ENCODE data around the gene ZFAND3.
"Not testable (repeated sequence)": the region's sequence is repeated elsewhere in the genome, so short reads cannot be mapped to it uniquely, and the experiment has no call there.

ZFAND3 gene

GRCh38 chr6:37952027-37952426 is 132.5 kb downstream of the ZFAND3 start:
- DNase-seq (ENCODE audit: low spot score), result no peak
- in situ Hi-C loops (cut with MboI; ENCODE audit: low sequenced_read_pairs, unreplicated experiment), result no loop called here

GRCh38 chr6:37954791-37955190 is 135.3 kb downstream of the ZFAND3 start:
- in situ Hi-C loops (cut with MboI; ENCODE audit: low sequenced_read_pairs, unreplicated experiment), result no loop called here
- no peak for DNase-seq (ENCODE audit: low spot score)
- TF ChIP-seq CTCF (IDR thresholded peaks at IDR 0.05; ENCODE audit: borderline replicate concordance, control extremely low read depth, extremely low read depth, insufficient read depth, missing control alignments), result no peak

More at GRCh38 chr6:37952027-37952426, 132.5 kb downstream of the ZFAND3 start:
- no peak for TF ChIP-seq CTCF (IDR thresholded peaks at IDR 0.05; ENCODE audit: borderline replicate concordance, control extremely low read depth, extremely low read depth, insufficient read depth, missing control alignments)

GRCh38 chr6:37956711-37957275 is 137.3 kb downstream of the ZFAND3 start:
- TF ChIP-seq CTCF (IDR thresholded peaks at IDR 0.05; ENCODE audit: borderline replicate concordance, control extremely low read depth, extremely low read depth, insufficient read depth, missing control alignments), result no peak
- DNase-seq (ENCODE audit: low spot score), result no peak
- in situ Hi-C loops (cut with MboI; ENCODE audit: low sequenced_read_pairs, unreplicated experiment), result no loop called here

GRCh38 chr6:37959061-37959460 is 139.5 kb downstream of the ZFAND3 start:
- no peak for DNase-seq (ENCODE audit: low spot score)
- no peak for TF ChIP-seq CTCF (IDR thresholded peaks at IDR 0.05; ENCODE audit: borderline replicate concordance, control extremely low read depth, extremely low read depth, insufficient read depth, missing control alignments)
- in situ Hi-C loops (cut with MboI; ENCODE audit: low sequenced_read_pairs, unreplicated experiment), result no loop called here

GRCh38 chr6:37960139-37960935 is 140.8 kb downstream of the ZFAND3 start:
- no peak for DNase-seq (ENCODE audit: low spot score)
- TF ChIP-seq CTCF (IDR thresholded peaks at IDR 0.05; ENCODE audit: borderline replicate concordance, control extremely low read depth, extremely low read depth, insufficient read depth, missing control alignments), result no peak

GRCh38 chr6:37962481-37963080 is 143.1 kb downstream of the ZFAND3 start:
- not testable (repeated sequence) for DNase-seq (ENCODE audit: low spot score)

More at GRCh38 chr6:37960139-37960935, 140.8 kb downstream of the ZFAND3 start:
- in situ Hi-C loops (cut with MboI; ENCODE audit: low sequenced_read_pairs, unreplicated experiment), result no loop called here

More at GRCh38 chr6:37962481-37963080, 143.1 kb downstream of the ZFAND3 start:
- in situ Hi-C loops (cut with MboI; ENCODE audit: low sequenced_read_pairs, unreplicated experiment), result not testable (repeated sequence)

Measured in GM13976 (cell line).